Measurements from ENCODE around the gene ANXA10.
"Not testable (repeated sequence)": the region's sequence is repeated elsewhere in the genome, so short reads cannot be mapped to it uniquely, and the experiment has no call there.

ANXA10 gene

GRCh38 chr4:168119890-168120289 lies 27.6 kb downstream of the ANXA10 start:
- no peak for DNase-seq

GRCh38 chr4:168120811-168121210 lies 28.5 kb downstream of the ANXA10 start:
- DNase-seq, result no peak

GRCh38 chr4:168124008-168124641 lies 31.8 kb downstream of the ANXA10 start:
- DNase-seq, result no peak

- no peak for DNase-seq
These were observed 34.6 kb downstream of the ANXA10 start for GRCh38 chr4:168126952-168127351.

GRCh38 chr4:168128601-168129000 lies 36.3 kb downstream of the ANXA10 start:
- DNase-seq, result no peak

GRCh38 chr4:168129046-168129772 lies 36.9 kb downstream of the ANXA10 start:
- DNase-seq, result no peak

- no peak for DNase-seq
These were observed 37.5 kb downstream of the ANXA10 start for GRCh38 chr4:168129802-168130201.

GRCh38 chr4:168131196-168131595 lies 38.9 kb downstream of the ANXA10 start:
- no peak for DNase-seq

GRCh38 chr4:168134651-168135050 lies 42.3 kb downstream of the ANXA10 start:
- no peak for DNase-seq

- not testable (repeated sequence) for DNase-seq
These were observed 43.5 kb downstream of the ANXA10 start for GRCh38 chr4:168135860-168136259.

GRCh38 chr4:168137695-168138094 lies 45.4 kb downstream of the ANXA10 start:
- DNase-seq, result not testable (repeated sequence)

- no peak for DNase-seq
These were observed 45.8 kb downstream of the ANXA10 start for GRCh38 chr4:168138143-168138542.

- DNase-seq, result no peak
These were observed 47.0 kb downstream of the ANXA10 start for GRCh38 chr4:168139336-168139735.

GRCh38 chr4:168141733-168142132 lies 49.4 kb downstream of the ANXA10 start:
- no peak for DNase-seq

GRCh38 chr4:168143601-168144000 lies 51.3 kb downstream of the ANXA10 start:
- DNase-seq, result no peak

GRCh38 chr4:168150420-168151050 lies 58.2 kb downstream of the ANXA10 start:
- DNase-seq, result no peak

GRCh38 chr4:168151327-168151726 lies 59.0 kb downstream of the ANXA10 start:
- DNase-seq, result no peak

GRCh38 chr4:168152837-168153500 lies 60.6 kb downstream of the ANXA10 start:
- no peak for DNase-seq

GRCh38 chr4:168153596-168154440 lies 61.5 kb downstream of the ANXA10 start:
- peak; percentile 19 to 83 for DNase-seq

- DNase-seq, result no peak
These were observed 62.4 kb downstream of the ANXA10 start for GRCh38 chr4:168154546-168155277.

GRCh38 chr4:168162604-168163003 lies 70.3 kb downstream of the ANXA10 start:
- no peak for DNase-seq

GRCh38 chr4:168163106-168163505 lies 70.8 kb downstream of the ANXA10 start:
- DNase-seq, result no peak
